DMS153 (cell line): ENCODE measurements around the gene CCNE1.

Experiments used
- DNase-seq: peaks from one replicate; lab custom pipeline; 2025; lab: John Stamatoyannopoulos, UW

CCNE1 gene

GRCh38 chr19:29844891-29845573 lies 33.2 kb downstream of the CCNE1 start:
- DNase-seq: peak; percentile 84

GRCh38 chr19:29845574-29846176 lies 33.9 kb downstream of the CCNE1 start:
- no peak for DNase-seq

- DNase-seq: no peak
Measured at GRCh38 chr19:29849208-29849607, 37.4 kb downstream of the CCNE1 start.

GRCh38 chr19:29850482-29850881 lies 38.7 kb downstream of the CCNE1 start:
- DNase-seq: no peak

GRCh38 chr19:29851769-29852521 lies 40.2 kb downstream of the CCNE1 start:
- DNase-seq: no peak

GRCh38 chr19:29854033-29854432 lies 42.2 kb downstream of the CCNE1 start:
- DNase-seq: no peak

GRCh38 chr19:29855087-29855486 lies 43.3 kb downstream of the CCNE1 start:
- no peak for DNase-seq

GRCh38 chr19:29855741-29856500 lies 44.1 kb downstream of the CCNE1 start:
- no peak for DNase-seq

- DNase-seq: no peak
Measured at GRCh38 chr19:29858000-29858596, 46.3 kb downstream of the CCNE1 start.

GRCh38 chr19:29858621-29859020 lies 46.8 kb downstream of the CCNE1 start:
- DNase-seq: no peak

- no peak for DNase-seq
Measured at GRCh38 chr19:29860492-29860891, 48.7 kb downstream of the CCNE1 start.

GRCh38 chr19:29861574-29861973 lies 49.8 kb downstream of the CCNE1 start:
- DNase-seq: no peak

GRCh38 chr19:29866011-29866410 lies 54.2 kb downstream of the CCNE1 start:
- no peak for DNase-seq

GRCh38 chr19:29867984-29868383 lies 56.2 kb downstream of the CCNE1 start:
- DNase-seq: no peak

- DNase-seq: no peak
Measured at GRCh38 chr19:29871143-29871542, 59.4 kb downstream of the CCNE1 start.

- DNase-seq: no peak
Measured at GRCh38 chr19:29872224-29872731, 60.5 kb downstream of the CCNE1 start.

GRCh38 chr19:29873024-29873800 lies 61.4 kb downstream of the CCNE1 start:
- no peak for DNase-seq
